Loucy (cell line): ENCODE measurements around the gene REXO5.
"Not testable (repeated sequence)": the region's sequence is repeated elsewhere in the genome, so short reads cannot be mapped to it uniquely, and the experiment has no call there.

Experiments used
- H2AFZ ChIP-seq: fragments of 200-600 bp; sonication (generic); 2 replicates; pipeline ENCODE4 v1.6.0; 2016; ENCODE audit warnings: antibody characterized with exemption, mild to moderate bottlenecking, low read length, moderate library complexity
- H3F3A ChIP-seq: fragments of 200-600 bp; 2 replicates; pipeline ENCODE4 v1.6.0; 2016; ENCODE audit warnings: antibody characterized with exemption, low read depth, mild to moderate bottlenecking
- H3K27me3 ChIP-seq: fragments of 200-600 bp; sonication (generic); 2 replicates; pipeline ENCODE4 v1.6.1; 2014; ENCODE audit warnings: low read length, mild to moderate bottlenecking; ENCODE audit not compliant: insufficient read depth, poor library complexity, severe bottlenecking
- H3K36me3 ChIP-seq: fragments of 200-600 bp; sonication (generic); 2 replicates; pipeline ENCODE4 v1.6.1; 2016; ENCODE audit warnings: low read length; ENCODE audit not compliant: insufficient read depth
- H3K4me1 ChIP-seq: fragments of 200-600 bp; sonication (generic); 2 replicates; pipeline ENCODE4 v1.5.1; 2014; ENCODE audit warnings: low read length, mild to moderate bottlenecking; ENCODE audit not compliant: insufficient read depth, poor library complexity, severe bottlenecking
- H3K4me2 ChIP-seq: fragments of 200-600 bp; sonication (generic); 2 replicates; pipeline ENCODE4 v1.6.0; 2014; ENCODE audit warnings: antibody characterized with exemption, low read length, low read depth, mild to moderate bottlenecking; ENCODE audit not compliant: poor library complexity, severe bottlenecking
- H3K4me3 ChIP-seq: fragments of 200-600 bp; sonication (generic); 2 replicates; pipeline ENCODE4 v1.5.1; 2014; ENCODE audit warnings: low read length, mild to moderate bottlenecking, mixed read lengths; ENCODE audit not compliant: poor library complexity, severe bottlenecking
- H3K79me2 ChIP-seq: fragments of 200-600 bp; sonication (generic); 2 replicates; pipeline ENCODE4 v1.6.1; 2014; ENCODE audit warnings: low read length; ENCODE audit not compliant: insufficient read depth
- H3K9ac ChIP-seq: fragments of 200-600 bp; sonication (generic); 2 replicates; pipeline ENCODE4 v1.6.0; 2014; ENCODE audit warnings: mild to moderate bottlenecking, low read depth, low read length, moderate library complexity; ENCODE audit not compliant: poor library complexity, severe bottlenecking
- H3K9me2 ChIP-seq: fragments of 200-600 bp; sonication (generic); replicated peaks from 2 replicates; pipeline ENCODE4 v1.6.1; 2016; ENCODE audit warnings: low read depth, low read length, mixed read lengths
- H3K9me3 ChIP-seq: fragments of 200-600 bp; sonication (generic); 2 replicates; pipeline ENCODE4 v1.6.1; 2014; ENCODE audit warnings: mild to moderate bottlenecking, antibody characterized with exemption, low read length, low read depth; ENCODE audit not compliant: insufficient read depth
- H4K20me1 ChIP-seq: fragments of 200-600 bp; sonication (generic); 2 replicates; pipeline ENCODE4 v1.6.0; 2014; ENCODE audit warnings: antibody characterized with exemption, low read length, mild to moderate bottlenecking; ENCODE audit not compliant: insufficient read depth, poor library complexity, severe bottlenecking
- EZH2phosphoT487 ChIP-seq: fragments of 200-600 bp; IDR thresholded peaks from 2 replicates; pipeline ENCODE4 v1.6.1; 2018; ENCODE audit warnings: antibody characterized with exemption, mild to moderate bottlenecking, moderate library complexity, borderline replicate concordance
- TF ChIP-seq, protein P1 (sequence below): fragments of 200-600 bp; sonication (generic); conservative IDR thresholded peaks from 2 replicates; pipeline ENCODE4 v1.5.1; 2014; ENCODE audit warnings: mild to moderate bottlenecking, antibody characterized with exemption, low read length

REXO5 gene

DNA sequence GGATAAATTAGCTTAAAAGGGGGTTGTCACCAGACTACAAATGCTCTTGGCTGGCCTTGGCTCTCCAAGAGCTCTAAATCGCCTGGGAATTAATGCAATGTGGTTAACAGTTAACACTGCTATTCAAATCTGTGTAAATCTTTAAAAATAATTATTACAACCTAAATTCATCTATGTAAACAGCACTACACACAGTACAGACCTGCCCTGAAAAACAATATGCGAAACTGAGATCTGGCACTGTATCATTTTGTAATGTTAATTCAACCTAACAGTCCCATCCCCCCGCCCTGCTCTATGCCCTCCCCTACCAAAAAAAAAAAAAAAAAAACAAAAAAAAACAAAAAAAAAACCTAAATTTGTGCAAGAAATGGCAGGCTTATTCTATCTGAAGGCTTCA is 52.9 kb downstream of the REXO5 start:
- H2AFZ ChIP-seq, result no peak overlapping the region
- H3K9ac ChIP-seq, result no peak overlapping the region
- no peaks in the 10 kb centered on the region for H4K20me1 ChIP-seq
- no peak overlapping the region for H3K4me2 ChIP-seq
- TF ChIP-seq EZH2phosphoT487, result no peak
- TF ChIP-seq, protein P1, sequence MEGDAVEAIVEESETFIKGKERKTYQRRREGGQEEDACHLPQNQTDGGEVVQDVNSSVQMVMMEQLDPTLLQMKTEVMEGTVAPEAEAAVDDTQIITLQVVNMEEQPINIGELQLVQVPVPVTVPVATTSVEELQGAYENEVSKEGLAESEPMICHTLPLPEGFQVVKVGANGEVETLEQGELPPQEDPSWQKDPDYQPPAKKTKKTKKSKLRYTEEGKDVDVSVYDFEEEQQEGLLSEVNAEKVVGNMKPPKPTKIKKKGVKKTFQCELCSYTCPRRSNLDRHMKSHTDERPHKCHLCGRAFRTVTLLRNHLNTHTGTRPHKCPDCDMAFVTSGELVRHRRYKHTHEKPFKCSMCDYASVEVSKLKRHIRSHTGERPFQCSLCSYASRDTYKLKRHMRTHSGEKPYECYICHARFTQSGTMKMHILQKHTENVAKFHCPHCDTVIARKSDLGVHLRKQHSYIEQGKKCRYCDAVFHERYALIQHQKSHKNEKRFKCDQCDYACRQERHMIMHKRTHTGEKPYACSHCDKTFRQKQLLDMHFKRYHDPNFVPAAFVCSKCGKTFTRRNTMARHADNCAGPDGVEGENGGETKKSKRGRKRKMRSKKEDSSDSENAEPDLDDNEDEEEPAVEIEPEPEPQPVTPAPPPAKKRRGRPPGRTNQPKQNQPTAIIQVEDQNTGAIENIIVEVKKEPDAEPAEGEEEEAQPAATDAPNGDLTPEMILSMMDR, result no peak
- no peaks in the 10 kb centered on the region for H3K9me2 ChIP-seq
- no peak overlapping the region for H3K4me3 ChIP-seq
- H3K9me3 ChIP-seq, result no peaks in the 10 kb centered on the region
- peaks cover 5% of the 10 kb centered on the region for H3K4me1 ChIP-seq
- H3K36me3 ChIP-seq, result peaks cover 47% of the 10 kb centered on the region; the same call in 1 of the 2 replicates
- H3K79me2 ChIP-seq, result peaks cover 18% of the 10 kb centered on the region; the same call in 1 of the 2 replicates
- H3F3A ChIP-seq, result no peaks in the 10 kb centered on the region
- no peaks in the 10 kb centered on the region for H3K27me3 ChIP-seq

DNA sequence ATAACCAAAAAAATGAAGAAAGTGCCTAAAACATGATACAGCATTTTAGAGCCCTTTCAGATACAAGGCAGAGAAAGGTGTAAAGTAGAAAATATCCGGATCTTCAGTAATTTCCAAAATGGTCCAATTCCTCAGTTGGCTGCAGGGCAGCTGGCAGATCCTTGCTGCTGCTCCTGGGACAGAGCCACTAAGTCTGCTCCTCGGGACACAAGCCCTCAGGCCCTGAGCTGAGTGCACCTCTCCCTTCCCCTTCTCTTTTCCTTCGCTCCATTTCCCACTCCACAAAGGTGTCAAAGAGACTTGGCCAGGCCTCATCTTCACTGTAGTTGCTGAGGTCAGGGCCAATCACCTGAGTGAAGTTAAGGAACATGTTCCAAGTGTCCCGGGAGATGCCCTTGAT is 53.4 kb downstream of the REXO5 start:
- Histone ChIP-seq H3F3A (no peaks in the 10 kb centered on the region), H3K4me3 (no peak overlapping the region), H3K9ac (no peak overlapping the region), H3K9me3 (no peaks in the 10 kb centered on the region), H3K36me3 (peaks cover 43% of the 10 kb centered on the region; the same call in 1 of the 2 replicates), H3K9me2 (no peaks in the 10 kb centered on the region), H2AFZ (no peak overlapping the region), H4K20me1 (no peaks in the 10 kb centered on the region), H3K27me3 (no peaks in the 10 kb centered on the region), H3K79me2 (peaks cover 22% of the 10 kb centered on the region; the same call in 1 of the 2 replicates), H3K4me1 (peaks cover 6% of the 10 kb centered on the region), H3K4me2 (no peak overlapping the region)
- TF ChIP-seq, protein P1, result no peak

DNA sequence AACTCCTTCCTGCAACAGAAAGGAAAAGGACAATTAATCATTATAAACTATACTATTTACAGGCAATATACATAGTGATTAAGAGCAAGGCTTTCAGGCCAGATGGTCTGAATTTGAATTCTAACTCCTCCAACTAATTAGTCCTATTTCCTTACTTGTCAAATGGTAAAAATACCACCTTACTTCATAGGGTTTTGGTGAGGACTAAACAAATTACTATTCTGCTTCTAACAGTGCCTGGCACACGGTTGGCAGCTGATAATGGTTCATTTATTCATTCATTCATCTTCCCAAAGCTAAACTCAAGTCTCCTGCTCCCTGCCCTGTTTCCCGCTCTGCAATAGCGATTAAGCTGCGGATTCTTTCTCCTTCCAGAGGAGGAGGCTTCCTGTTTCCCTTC is 54.0 kb downstream of the REXO5 start:
- no peak overlapping the region for H2AFZ ChIP-seq
- H3K4me2 ChIP-seq, result no peak overlapping the region
- H3K9me2 ChIP-seq, result no peaks in the 10 kb centered on the region
- H3K9me3 ChIP-seq, result no peaks in the 10 kb centered on the region
- peaks cover 37% of the 10 kb centered on the region; the same call in 1 of the 2 replicates for H3K36me3 ChIP-seq
- no peak overlapping the region for H3K4me3 ChIP-seq
- no peak overlapping the region for H3K9ac ChIP-seq
- H3K27me3 ChIP-seq, result no peaks in the 10 kb centered on the region
- peaks cover 9% of the 10 kb centered on the region for H3K4me1 ChIP-seq
- H4K20me1 ChIP-seq, result no peaks in the 10 kb centered on the region
- H3F3A ChIP-seq, result no peaks in the 10 kb centered on the region
- TF ChIP-seq, protein P1, result no peak
- no peak for TF ChIP-seq EZH2phosphoT487
- H3K79me2 ChIP-seq, result peaks cover 29% of the 10 kb centered on the region

DNA sequence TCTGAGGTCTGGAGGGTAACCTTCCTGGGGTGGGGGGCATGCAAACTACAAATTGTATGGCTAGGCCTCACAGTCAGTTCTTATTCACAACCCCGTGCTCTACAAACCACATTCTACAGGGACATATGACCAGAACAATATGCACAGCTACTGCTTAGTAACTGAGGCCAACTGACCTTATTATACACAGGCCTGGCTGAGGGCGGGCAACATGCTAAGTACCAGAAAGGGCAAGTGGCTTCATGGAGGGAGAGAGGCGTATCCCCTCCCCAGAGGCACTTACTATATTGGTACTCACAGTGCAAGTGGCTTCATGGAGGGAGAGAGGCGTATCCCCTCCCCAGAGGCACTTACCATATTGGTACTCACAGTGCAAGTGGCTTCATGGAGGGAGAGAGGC is 54.7 kb downstream of the REXO5 start:
- H3K4me3 ChIP-seq, H3K27me3 ChIP-seq, H3K9me3 ChIP-seq, H4K20me1 ChIP-seq, H3K9ac ChIP-seq, H3F3A ChIP-seq, H2AFZ ChIP-seq, H3K4me2 ChIP-seq, H3K9me2 ChIP-seq: not testable (repeated sequence)
- peaks cover 31% of the 10 kb centered on the region; the same call in 1 of the 2 replicates for H3K36me3 ChIP-seq
- H3K79me2 ChIP-seq, result peaks cover 34% of the 10 kb centered on the region
- peaks cover 15% of the 10 kb centered on the region for H3K4me1 ChIP-seq
